ENCODE measurements around the gene CACNA2D2. TPM values are rescaled to one million over a fixed set of nuclear protein-coding genes. Genes with fewer than 3 reads are reported as not detected.

Gene CACNA2D2
- total RNA-seq, 4 donors from 2014 or later: 0.31 to 1.7 (median 0.66) TPM

DNA sequence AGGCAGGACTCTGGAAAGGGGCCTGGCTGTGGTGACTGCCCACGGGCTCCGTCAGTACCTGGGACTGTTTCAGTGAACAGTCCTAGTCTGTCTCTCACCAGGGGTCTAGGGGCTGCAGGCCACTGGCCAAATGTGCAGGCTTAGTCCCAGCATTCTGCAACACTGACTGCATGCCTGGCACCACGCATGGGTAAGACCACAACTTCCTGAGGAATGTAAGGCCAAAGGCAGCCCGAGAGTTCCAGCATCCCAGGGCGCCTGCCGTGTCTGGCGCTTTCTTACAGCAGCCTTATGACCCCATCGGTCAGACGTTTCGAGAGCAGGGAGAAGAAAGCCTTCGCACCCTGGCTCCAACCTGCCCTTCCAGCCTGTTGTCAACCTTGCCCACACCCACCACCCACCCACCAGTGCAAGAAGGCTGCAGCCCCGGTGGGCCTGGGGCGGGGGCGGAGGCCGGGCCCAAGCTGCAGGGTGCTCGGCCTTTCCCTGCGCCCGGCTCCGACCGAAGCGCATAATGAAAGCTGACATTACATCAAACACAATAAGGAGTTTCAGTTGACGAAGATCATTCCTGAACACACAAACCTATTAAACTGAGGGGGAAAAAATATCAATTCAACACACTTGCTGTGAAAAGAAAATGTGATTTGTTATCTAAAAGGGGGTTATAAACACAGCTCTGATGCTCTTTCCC, 114.6 kb downstream of the CACNA2D2 start:
- H3K4me3 ChIP-seq: no peak overlapping the region
- no peaks in the 10 kb centered on the region for H3K9me3 ChIP-seq
- WGBS, 2 donors (ENCODE audit: low coverage in 1 of 2): 87 to 100% methylated on average over 1 to 4 of the region's 22 CpGs
- no peaks in the 10 kb centered on the region for H3K36me3 ChIP-seq
- ATAC-seq: no peak
- peaks cover 0 to 9% (median 0%) of the 10 kb centered on the region in 3 donors for H3K4me1 ChIP-seq
- TF ChIP-seq POLR2A (IDR thresholded peaks at IDR 0.05) (no peak), CTCF (IDR thresholded peaks at IDR 0.05) (no peak), POLR2AphosphoS5 (IDR thresholded peaks at IDR 0.05) (no peak), EP300 (IDR thresholded peaks at IDR 0.05) (no peak)
- H3K27me3 ChIP-seq: no peaks in the 10 kb centered on the region
- H3K27ac ChIP-seq: no peak overlapping the region

DNA sequence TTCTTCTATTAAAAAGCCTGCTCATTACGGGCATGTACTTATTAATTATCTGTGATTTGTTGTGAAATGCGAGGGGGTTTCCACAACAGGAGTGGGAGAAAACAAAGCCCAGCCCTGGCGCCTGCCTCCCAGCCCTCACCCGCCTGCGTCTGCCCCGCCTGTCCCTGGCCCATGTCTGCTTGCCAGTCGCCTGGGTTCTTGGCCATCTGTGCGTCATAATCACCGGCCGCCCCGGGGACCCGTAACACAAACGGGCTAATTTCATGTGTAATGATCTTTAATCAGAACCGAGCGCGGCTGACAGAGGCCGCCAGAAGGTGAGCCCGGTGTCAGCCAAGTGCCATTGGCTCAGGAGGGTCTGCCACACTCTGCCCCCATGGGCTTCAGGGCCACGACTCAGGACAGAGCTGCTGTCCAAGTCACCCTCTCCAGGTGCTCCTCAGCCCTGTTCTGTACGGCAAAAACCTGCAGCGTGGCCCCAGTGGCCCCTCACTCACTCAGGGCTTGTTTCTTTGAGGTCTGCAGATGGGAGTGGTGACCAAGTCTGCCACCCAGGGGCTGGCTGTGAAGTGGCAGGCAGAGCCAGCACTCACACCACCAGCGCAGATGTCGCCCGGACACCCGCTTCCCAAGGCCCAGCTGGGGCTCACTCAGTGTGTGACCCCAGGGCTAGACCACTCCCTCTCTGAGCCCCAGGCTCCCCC, 115.3 kb downstream of the CACNA2D2 start:
- Histone ChIP-seq H3K9me3 (no peaks in the 10 kb centered on the region), H3K36me3 (no peaks in the 10 kb centered on the region), H3K4me3 (no peak overlapping the region), H3K27ac (no peak overlapping the region), H3K27me3 (no peaks in the 10 kb centered on the region), H3K4me1 (peaks cover 0 to 9% (median 0%) of the 10 kb centered on the region in 3 donors)
- WGBS, 2 donors (ENCODE audit: low coverage in 1 of 2): 64 to 94% methylated on average over 5 to 12 of the region's 25 CpGs
- TF ChIP-seq EP300 (IDR thresholded peaks at IDR 0.05) (no peak), POLR2A (IDR thresholded peaks at IDR 0.05) (no peak), CTCF (IDR thresholded peaks at IDR 0.05) (no peak), POLR2AphosphoS5 (IDR thresholded peaks at IDR 0.05) (no peak)
- no peak for ATAC-seq

DNA sequence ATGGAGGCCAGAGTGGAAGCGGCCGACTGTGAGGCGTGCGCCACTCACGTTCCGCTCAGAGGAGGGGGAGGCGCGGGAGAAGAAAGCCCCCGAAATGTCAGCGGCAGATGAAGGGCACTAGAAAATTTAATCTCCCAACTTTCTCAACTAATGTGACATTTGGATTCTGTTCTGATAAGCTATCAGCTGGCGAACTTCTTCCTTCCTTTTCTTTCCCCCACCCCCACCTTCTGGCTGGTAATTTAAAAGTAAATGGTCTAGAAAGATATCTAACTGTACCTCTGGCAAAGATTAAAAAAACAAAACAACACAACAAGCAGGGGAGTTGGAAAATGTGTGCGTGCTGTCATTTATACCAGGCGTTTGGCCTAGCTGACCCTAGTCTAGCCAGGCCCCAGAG, 117.7 kb downstream of the CACNA2D2 start:
- WGBS, 2 donors (ENCODE audit: low coverage in 1 of 2): 82 to 88% methylated on average over 2 to 13 of the region's 13 CpGs

DNA sequence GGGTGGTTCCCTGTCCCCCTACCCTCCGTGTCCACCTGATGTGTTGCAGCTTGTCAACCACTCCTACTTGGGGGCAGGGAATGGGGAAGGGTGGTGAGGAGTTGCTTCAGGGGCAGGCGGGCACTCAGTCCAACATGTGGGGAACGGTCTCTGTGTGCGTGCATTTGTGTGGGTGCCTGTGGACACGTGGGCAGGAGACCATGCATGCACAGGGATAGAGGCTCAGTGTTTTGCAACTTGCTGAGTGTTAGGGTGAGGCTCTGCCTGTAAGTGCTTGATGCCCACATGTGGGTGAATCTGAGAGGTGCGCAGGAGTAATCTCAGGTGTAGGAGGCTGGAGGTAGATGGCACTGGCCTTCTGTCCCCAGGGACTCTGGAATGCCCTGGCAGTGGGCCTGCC, 119.7 kb downstream of the CACNA2D2 start:
- H3K4me1 ChIP-seq: no peaks in the 10 kb centered on the region
- H3K9me3 ChIP-seq: no peaks in the 10 kb centered on the region
- ATAC-seq: no peak
- WGBS, 2 donors (ENCODE audit: low coverage in 1 of 2): 50% methylated on average over 1 of the region's 6 CpGs; no CpG with 5 or more reads in 1 of the 2 donors
- no peak for TF ChIP-seq EP300 (IDR thresholded peaks at IDR 0.05)
- no peak for TF ChIP-seq POLR2AphosphoS5 (IDR thresholded peaks at IDR 0.05)
- no peak for TF ChIP-seq POLR2A (IDR thresholded peaks at IDR 0.05)
- no peaks in the 10 kb centered on the region for H3K36me3 ChIP-seq
- no peak overlapping the region for H3K27ac ChIP-seq
- H3K27me3 ChIP-seq: no peaks in the 10 kb centered on the region
- no peak overlapping the region for H3K4me3 ChIP-seq

More for the DNA sequence above, 117.7 kb downstream of the CACNA2D2 start:
- Histone ChIP-seq H3K9me3 (no peaks in the 10 kb centered on the region), H3K27me3 (no peaks in the 10 kb centered on the region), H3K4me1 (peaks cover 0 to 2% (median 0%) of the 10 kb centered on the region in 3 donors), H3K4me3 (no peak overlapping the region), H3K36me3 (no peaks in the 10 kb centered on the region), H3K27ac (no peak overlapping the region)
- ATAC-seq: no peak
- TF ChIP-seq CTCF (IDR thresholded peaks at IDR 0.05) (no peak), EP300 (IDR thresholded peaks at IDR 0.05) (no peak), POLR2A (IDR thresholded peaks at IDR 0.05) (no peak), POLR2AphosphoS5 (IDR thresholded peaks at IDR 0.05) (no peak)

GRCh38 chr3:50382722-50383121, 120.7 kb downstream of the CACNA2D2 start:
- H3K27ac ChIP-seq: no peak overlapping the region

More at GRCh38 chr3:50382722-50383121, 120.7 kb downstream of the CACNA2D2 start:
- no peak overlapping the region for H3K4me3 ChIP-seq
- H3K9me3 ChIP-seq: no peaks in the 10 kb centered on the region
- no peaks in the 10 kb centered on the region for H3K4me1 ChIP-seq
- TF ChIP-seq POLR2AphosphoS5 (IDR thresholded peaks at IDR 0.05) (no peak), CTCF (IDR thresholded peaks at IDR 0.05) (no peak)
- WGBS, 2 donors (ENCODE audit: low coverage in 1 of 2): 100% methylated on average over 4 of the region's 12 CpGs; no CpG with 5 or more reads in 1 of the 2 donors
- no peaks in the 10 kb centered on the region for H3K27me3 ChIP-seq
- ATAC-seq: no peak
- no peaks in the 10 kb centered on the region for H3K36me3 ChIP-seq
